Trophoblast cell (in vitro differentiated cells and primary cell): Measurements from ENCODE around the gene COL5A1.

Experiments used
- DNase-seq, 2 donors: peaks; one replicate each; pipeline ENCODE4 v3.0.0-alpha.2; 2016
- H2AFZ ChIP-seq: 2 replicates; pipeline ENCODE4 v1.6.1; 2013; ENCODE audit warnings: low read length, moderate library complexity, mild to moderate bottlenecking; ENCODE audit not compliant: insufficient read depth, poor library complexity
- H2AK5ac ChIP-seq: 2 replicates; pipeline ENCODE4 v1.6.1; 2013; ENCODE audit warnings: mild to moderate bottlenecking, low read length
- H2BK120ac ChIP-seq: 2 replicates; pipeline ENCODE4 v1.6.1; 2013; ENCODE audit warnings: low read length, mild to moderate bottlenecking, moderate library complexity; ENCODE audit not compliant: insufficient read depth, poor library complexity
- H2BK12ac ChIP-seq: 2 replicates; pipeline ENCODE4 v1.6.1; 2013; ENCODE audit warnings: mild to moderate bottlenecking, low read length, moderate library complexity
- H2BK5ac ChIP-seq: 2 replicates; pipeline ENCODE4 v1.6.1; 2013; ENCODE audit warnings: low read length, low read depth, moderate library complexity, mild to moderate bottlenecking; ENCODE audit not compliant: poor library complexity
- H3K14ac ChIP-seq: 2 replicates; pipeline ENCODE4 v1.6.1; 2013; ENCODE audit warnings: mild to moderate bottlenecking, low read length
- H3K18ac ChIP-seq: 2 replicates; pipeline ENCODE4 v1.6.1; 2013; ENCODE audit warnings: mild to moderate bottlenecking, low read length
- H3K23ac ChIP-seq: 2 replicates; pipeline ENCODE4 v1.6.1; 2013; ENCODE audit warnings: low read length
- H3K27ac ChIP-seq: 2 replicates; pipeline ENCODE4 v1.5.1; 2013; ENCODE audit warnings: low read depth, mild to moderate bottlenecking, inconsistent platforms, low read length, moderate library complexity
- H3K27me3 ChIP-seq: 2 replicates; pipeline ENCODE4 v1.6.1; 2013; ENCODE audit warnings: inconsistent platforms, mild to moderate bottlenecking, low read length, moderate library complexity; ENCODE audit not compliant: insufficient read depth
- H3K36me3 ChIP-seq, 2 experiments: 1 replicate in 1 of 2; 2 replicates in 1 of 2; pipeline ENCODE4 v1.6.1; 2013; ENCODE audit warnings: low read length in 2 of 2, mild to moderate bottlenecking in 2 of 2, moderate library complexity in 1 of 2; ENCODE audit not compliant: insufficient read depth in 2 of 2, control insufficient read depth in 1 of 2
- H3K4ac ChIP-seq: 2 replicates; pipeline ENCODE4 v1.6.1; 2013; ENCODE audit warnings: low read depth, mild to moderate bottlenecking, low read length, moderate library complexity
- H3K4me1 ChIP-seq, 2 experiments: 1 replicate in 1 of 2; 2 replicates in 1 of 2; pipeline ENCODE4 v1.6.1; 2013; ENCODE audit warnings: low read length in 2 of 2, mild to moderate bottlenecking in 2 of 2, moderate library complexity in 1 of 2; ENCODE audit not compliant: insufficient read depth in 2 of 2, control insufficient read depth in 1 of 2
- H3K4me2 ChIP-seq: 2 replicates; pipeline ENCODE4 v1.6.1; 2013; ENCODE audit warnings: inconsistent platforms, mild to moderate bottlenecking, low read length, moderate library complexity
- H3K4me3 ChIP-seq: 2 replicates; pipeline ENCODE4 v1.5.1; 2013; ENCODE audit warnings: mild to moderate bottlenecking, low read depth, low read length, inconsistent platforms
- H3K79me1 ChIP-seq: one replicate; pipeline ENCODE4 v1.6.1; 2013; ENCODE audit warnings: low read length
- H3K79me2 ChIP-seq: 2 replicates; pipeline ENCODE4 v1.6.1; 2013; ENCODE audit warnings: low read length, mild to moderate bottlenecking; ENCODE audit not compliant: control insufficient read depth, insufficient read depth, poor library complexity
- H3K9ac ChIP-seq: 2 replicates; pipeline ENCODE4 v1.6.1; 2013; ENCODE audit warnings: mild to moderate bottlenecking, low read length
- H3K9me3 ChIP-seq: 2 replicates; pipeline ENCODE4 v1.6.1; 2013; ENCODE audit warnings: low read depth, mild to moderate bottlenecking, control low read depth, inconsistent platforms, low read length; ENCODE audit not compliant: insufficient read depth
- H4K12ac ChIP-seq: 2 replicates; pipeline ENCODE4 v1.6.1; 2013; ENCODE audit warnings: low read depth, mild to moderate bottlenecking, low read length, moderate library complexity
- H4K8ac ChIP-seq: 2 replicates; pipeline ENCODE4 v1.6.1; 2013; ENCODE audit warnings: low read depth, mild to moderate bottlenecking, low read length, moderate library complexity
- H4K91ac ChIP-seq: one replicate; pipeline ENCODE4 v1.6.1; 2013; ENCODE audit warnings: low read depth, mild to moderate bottlenecking, low read length, moderate library complexity
- WGBS: extraction: QIAGEN DNeasy Blood & Tissue Kit; methylation state at CpG from one replicate; pipeline ENCODE4 v1.1.7; 2013; ENCODE audit warnings: missing lambda C conversion rate; ENCODE audit not compliant: insufficient read length, insufficient coverage; ENCODE audit errors: extremely low coverage; 5-methylcytosine and 5-hydroxymethylcytosine counted together

COL5A1 gene

GRCh38 chr9:134617836-134618162, 23.8 kb upstream of the COL5A1 start:
- Histone ChIP-seq H3K27me3 (no peaks in the 10 kb centered on the region), H4K91ac (no peak overlapping the region), H3K4me2 (no peak overlapping the region), H3K23ac (no peak overlapping the region), H3K79me1 (peaks cover 8% of the 10 kb centered on the region), H3K18ac (no peak overlapping the region), H2BK120ac (peak overlapping the region; percentile 25), H3K14ac (no peak overlapping the region), H3K79me2 (no peaks in the 10 kb centered on the region), H2BK12ac (peak overlapping the region; percentile 51), H3K9me3 (peaks cover 2% of the 10 kb centered on the region), H3K36me3 (no peaks in the 10 kb centered on the region), H4K12ac (no peak overlapping the region), H2AK5ac (no peak overlapping the region), H3K4me1 (peaks cover 8 to 19% of the 10 kb centered on the region in 2 experiments), H4K8ac (no peak overlapping the region), H3K27ac (no peak overlapping the region), H3K4me3 (no peak overlapping the region), H2AFZ (no peak overlapping the region), H3K9ac (no peak overlapping the region), H3K4ac (no peak overlapping the region), H2BK5ac (no peak overlapping the region)
- no CpG with 5 or more reads among the region's 8 CpGs for WGBS
- no peak for DNase-seq

- peak overlapping the region; percentile 25 for H2BK120ac ChIP-seq
- H3K4me3 ChIP-seq = no peak overlapping the region
- H3K79me2 ChIP-seq = no peaks in the 10 kb centered on the region
- H3K27me3 ChIP-seq = no peaks in the 10 kb centered on the region
- no peak overlapping the region for H4K8ac ChIP-seq
- no peak for DNase-seq
- no CpG with 5 or more reads among the region's 18 CpGs for WGBS
- no peaks in the 10 kb centered on the region for H3K36me3 ChIP-seq
- no peak overlapping the region for H2AK5ac ChIP-seq
- no peak overlapping the region for H3K18ac ChIP-seq
- H3K4me1 ChIP-seq = peaks cover 12 to 23% of the 10 kb centered on the region in 2 experiments
- H3K79me1 ChIP-seq = peaks cover 12% of the 10 kb centered on the region
- no peak overlapping the region for H3K27ac ChIP-seq
- no peak overlapping the region for H3K4me2 ChIP-seq
- no peak overlapping the region for H3K4ac ChIP-seq
- H3K14ac ChIP-seq = no peak overlapping the region
- H3K23ac ChIP-seq = no peak overlapping the region
- H2AFZ ChIP-seq = no peak overlapping the region
- no peak overlapping the region for H2BK5ac ChIP-seq
- H2BK12ac ChIP-seq = peak overlapping the region; percentile 51
- H4K91ac ChIP-seq = no peak overlapping the region
- H4K12ac ChIP-seq = no peak overlapping the region
- peaks cover 2% of the 10 kb centered on the region for H3K9me3 ChIP-seq
- H3K9ac ChIP-seq = no peak overlapping the region
These were observed 23.3 kb upstream of the COL5A1 start for GRCh38 chr9:134618163-134618832.

- Histone ChIP-seq H4K91ac (no peak overlapping the region), H2BK5ac (no peak overlapping the region), H3K23ac (no peak overlapping the region), H2AFZ (no peak overlapping the region), H3K9ac (no peak overlapping the region), H3K27ac (no peak overlapping the region), H3K4me2 (no peak overlapping the region), H3K4me1 (peaks cover 19 to 29% of the 10 kb centered on the region in 2 experiments), H3K18ac (no peak overlapping the region), H2AK5ac (no peak overlapping the region), H3K79me2 (no peaks in the 10 kb centered on the region), H2BK12ac (peak overlapping the region; percentile 51), H3K36me3 (no peaks in the 10 kb centered on the region), H3K27me3 (no peaks in the 10 kb centered on the region), H3K4ac (no peak overlapping the region), H2BK120ac (no peak overlapping the region), H3K4me3 (no peak overlapping the region), H4K8ac (no peak overlapping the region), H3K79me1 (peaks cover 18% of the 10 kb centered on the region), H4K12ac (no peak overlapping the region), H3K9me3 (peaks cover 2% of the 10 kb centered on the region), H3K14ac (no peak overlapping the region)
- no CpG with 5 or more reads among the region's 13 CpGs for WGBS
- no peak for DNase-seq
These were observed 22.7 kb upstream of the COL5A1 start for GRCh38 chr9:134618833-134619447.

- no peak overlapping the region for H3K9ac ChIP-seq
- H3K79me1 ChIP-seq = peaks cover 22% of the 10 kb centered on the region
- no peaks in the 10 kb centered on the region for H3K79me2 ChIP-seq
- no CpG with 5 or more reads among the region's 7 CpGs for WGBS
- H3K4ac ChIP-seq = no peak overlapping the region
- H3K14ac ChIP-seq = no peak overlapping the region
- H3K9me3 ChIP-seq = peaks cover 2% of the 10 kb centered on the region
- no peak overlapping the region for H2AK5ac ChIP-seq
- no peak overlapping the region for H2BK5ac ChIP-seq
- no peaks in the 10 kb centered on the region for H3K27me3 ChIP-seq
- peak overlapping the region; percentile 24 for H3K4me3 ChIP-seq
- no peak overlapping the region for H3K27ac ChIP-seq
- DNase-seq = no peak
- no peak overlapping the region for H2BK120ac ChIP-seq
- no peaks in the 10 kb centered on the region for H3K36me3 ChIP-seq
- H3K4me1 ChIP-seq = peaks cover 23 to 35% of the 10 kb centered on the region in 2 experiments
- no peak overlapping the region for H3K4me2 ChIP-seq
- H4K12ac ChIP-seq = no peak overlapping the region
- H2BK12ac ChIP-seq = no peak overlapping the region
- H3K23ac ChIP-seq = no peak overlapping the region
- no peak overlapping the region for H4K8ac ChIP-seq
- no peak overlapping the region for H2AFZ ChIP-seq
- H3K18ac ChIP-seq = no peak overlapping the region
- H4K91ac ChIP-seq = no peak overlapping the region
These were observed 22.1 kb upstream of the COL5A1 start for GRCh38 chr9:134619448-134619982.
